Stimulated activated CD4-positive, alpha-beta T cell treated with anti-CD3 and anti-CD28 coated beads, TNF-alpha, amount 100 ng/mL, for 48 hours (primary cell): ENCODE measurements around the gene C11orf71.

Source experiments
- DNase-seq, 3 donors: peaks; one replicate each; pipeline ENCODE4 v3.0.0-alpha.2; 2020; ENCODE audit warnings: low read depth in 3 of 3

C11orf71 gene

DNA sequence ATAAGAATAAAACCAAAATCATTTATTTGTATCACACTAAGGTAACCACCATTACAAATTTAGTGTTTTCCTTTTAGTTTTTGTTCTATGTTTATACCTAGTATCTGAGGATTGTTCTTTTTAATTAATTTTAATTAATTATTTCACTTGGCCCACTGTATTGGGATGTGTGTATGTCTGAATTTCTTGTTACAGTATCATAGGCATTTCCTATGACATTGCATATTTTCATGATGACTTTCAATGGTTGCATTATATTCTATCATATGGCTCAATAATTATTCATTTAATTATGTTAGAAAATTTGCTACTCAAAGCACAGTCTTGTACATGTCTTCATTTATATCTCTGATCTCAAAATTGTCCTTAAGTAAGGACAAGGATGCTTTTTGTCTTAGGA lies 41.0 kb downstream of the C11orf71 start:
- no peak for DNase-seq

DNA sequence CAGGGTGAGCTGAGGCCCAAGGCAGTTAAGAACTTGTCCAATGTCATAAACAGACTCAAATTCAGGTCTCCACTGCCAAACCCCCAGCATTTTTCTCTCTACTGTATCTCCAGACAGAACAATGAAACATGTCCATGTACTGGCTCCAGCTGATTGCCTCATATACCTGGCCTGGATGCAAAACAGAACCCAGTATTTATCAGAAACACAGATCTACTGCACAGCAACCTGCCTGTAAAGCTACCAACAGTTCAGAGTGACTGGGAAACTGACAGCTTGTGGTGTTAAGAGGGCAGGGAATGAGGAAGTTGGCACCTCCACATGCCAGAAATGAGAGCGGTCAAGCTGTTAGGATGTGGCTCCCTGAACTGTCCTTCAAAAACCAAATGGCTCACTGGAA lies 41.6 kb downstream of the C11orf71 start:
- DNase-seq, result no peak

DNA sequence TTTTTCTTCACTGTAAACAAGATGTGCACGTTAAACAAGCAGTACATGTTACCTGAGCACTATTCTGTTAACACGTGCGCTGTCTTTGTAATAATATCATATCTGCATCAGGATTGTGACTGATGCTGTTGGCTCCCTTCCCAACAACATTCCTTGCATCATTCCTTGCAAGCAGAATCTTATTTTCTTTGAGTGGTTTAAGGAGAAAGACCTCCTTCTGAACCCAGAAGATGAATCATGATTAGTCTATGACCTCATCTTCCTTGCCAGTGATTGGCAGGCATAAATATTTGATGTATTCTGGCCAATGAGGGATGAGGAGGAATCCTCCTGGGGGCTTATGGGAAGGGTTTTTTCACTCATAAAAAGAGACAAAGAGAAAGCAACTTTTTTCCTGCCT lies 46.2 kb downstream of the C11orf71 start:
- no peak for DNase-seq

- no peak for DNase-seq
These were observed 46.9 kb downstream of the C11orf71 start for GRCh38 chr11:114353443-114353842.

DNA sequence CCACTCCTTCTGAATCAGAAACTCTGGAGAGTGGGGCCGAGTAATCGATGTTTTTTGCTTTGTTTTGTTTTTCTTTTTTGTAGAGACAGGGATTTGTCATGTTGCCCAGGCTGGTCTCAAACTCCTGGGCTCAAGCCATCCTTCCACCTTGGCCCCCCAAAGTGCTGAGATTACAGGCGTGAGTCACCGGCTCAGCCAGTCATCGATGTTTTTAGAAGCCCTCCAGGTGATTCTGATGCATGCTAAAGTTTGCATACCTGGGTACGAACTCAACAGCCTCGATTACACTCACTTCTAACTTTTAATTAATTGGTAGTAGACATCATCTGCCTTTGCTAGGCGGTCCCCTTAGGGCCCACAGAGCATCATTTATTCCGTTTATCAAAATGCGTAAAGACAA lies 50.3 kb downstream of the C11orf71 start:
- no peak for DNase-seq
